ENCODE results near the gene PMFBP1.

GRCh38 chr16:72199761-72200337, 27.9 kb upstream of the PMFBP1 start:
- TF ChIP-seq CTCF (IDR thresholded peaks at IDR 0.05), result no peak
- TF ChIP-seq POLR2A (IDR thresholded peaks at IDR 0.05), result no peak

Data from tibial nerve (tissue), 3 donors.